Stromal cell of bone marrow (primary cell): ENCODE results near the gene TLE4.
"Not testable (repeated sequence)": the region's sequence is repeated elsewhere in the genome, so short reads cannot be mapped to it uniquely, and the experiment has no call there.

Source experiments
- DNase-seq: peaks from one replicate; pipeline ENCODE4 v3.0.0-alpha.2; 2012; ENCODE audit warnings: low read depth

The TLE4 gene

DNA sequence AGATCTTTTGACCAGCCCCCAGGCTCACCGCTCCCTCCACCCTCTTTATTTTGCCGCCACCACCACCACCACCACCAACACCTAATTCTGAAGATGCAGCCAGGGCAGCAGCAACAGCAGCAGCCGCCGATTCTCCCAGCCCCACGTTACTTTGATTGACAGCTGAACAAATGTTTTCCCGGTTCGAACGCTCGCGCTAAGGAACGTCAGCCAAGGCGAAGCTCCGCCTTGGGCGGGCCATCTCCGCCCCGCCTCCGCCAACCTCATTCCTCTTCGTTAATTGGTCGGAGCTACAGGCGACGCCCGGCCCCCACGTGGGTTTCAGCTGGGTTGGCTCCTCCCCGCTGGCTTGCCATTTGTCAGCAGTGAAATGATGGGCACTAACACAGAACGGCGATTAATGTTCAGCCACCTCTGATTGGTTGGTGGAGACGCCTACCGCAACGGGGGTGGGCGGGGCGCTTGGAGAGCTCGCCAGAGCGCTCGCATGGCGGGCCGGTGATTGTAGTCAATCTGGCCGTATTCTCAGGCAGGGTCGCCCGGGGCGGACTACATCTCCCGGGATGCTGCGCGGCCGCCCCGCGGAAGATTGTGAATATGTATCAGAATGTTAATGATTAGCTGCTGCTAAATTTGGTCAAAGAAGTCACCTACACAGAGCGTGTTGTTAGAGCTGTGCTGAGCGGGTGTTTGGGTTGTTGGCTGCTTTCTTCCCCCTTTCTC, at the start of gene TLE4:
Gene TLE4 (plus strand): TSS at position 657 of the 723 bp plus-strand sequence. CDS start 826 bp downstream, outside the sequence.
- peak; percentile 100 for DNase-seq

DNA sequence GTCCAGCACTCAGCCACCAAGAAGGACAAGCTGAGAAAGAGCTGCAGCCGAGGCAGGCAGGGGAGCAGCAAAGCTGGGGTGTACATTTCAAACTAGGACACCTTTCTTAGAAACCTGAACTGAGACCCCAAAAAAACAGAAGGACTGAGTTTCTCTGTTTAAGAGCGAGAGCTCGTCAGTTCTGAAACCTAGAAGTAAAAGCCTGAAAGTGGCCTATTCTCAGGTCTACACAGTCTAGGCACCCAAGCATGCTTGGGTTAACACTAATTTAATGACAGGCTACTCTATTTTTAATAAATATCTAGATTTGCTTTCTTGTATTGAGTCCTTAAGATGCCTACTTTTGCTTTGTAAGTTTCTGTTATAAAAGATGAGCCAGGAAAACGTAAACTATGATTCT, 49.0 kb upstream of the TLE4 start:
- no peak for DNase-seq

DNA sequence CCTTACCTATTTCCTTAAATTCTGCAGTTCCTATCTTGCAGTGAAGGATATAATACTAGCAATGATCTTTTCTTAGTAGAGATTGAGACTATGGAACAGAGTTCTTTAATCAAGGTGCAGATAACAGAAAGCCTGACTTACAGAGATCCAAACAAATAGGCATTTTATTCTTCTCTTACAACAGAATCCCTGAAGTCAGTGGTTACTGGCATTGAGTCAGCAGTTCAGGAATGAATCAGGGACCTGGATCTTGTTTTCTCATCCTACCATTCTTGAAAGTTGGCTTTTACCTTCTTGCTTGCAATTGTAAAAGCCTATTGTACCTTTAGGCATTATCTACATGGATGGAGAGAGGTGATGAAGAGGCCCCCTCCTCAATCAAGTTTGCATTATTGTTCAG, 47.5 kb upstream of the TLE4 start:
- DNase-seq = peak; percentile 6

DNA sequence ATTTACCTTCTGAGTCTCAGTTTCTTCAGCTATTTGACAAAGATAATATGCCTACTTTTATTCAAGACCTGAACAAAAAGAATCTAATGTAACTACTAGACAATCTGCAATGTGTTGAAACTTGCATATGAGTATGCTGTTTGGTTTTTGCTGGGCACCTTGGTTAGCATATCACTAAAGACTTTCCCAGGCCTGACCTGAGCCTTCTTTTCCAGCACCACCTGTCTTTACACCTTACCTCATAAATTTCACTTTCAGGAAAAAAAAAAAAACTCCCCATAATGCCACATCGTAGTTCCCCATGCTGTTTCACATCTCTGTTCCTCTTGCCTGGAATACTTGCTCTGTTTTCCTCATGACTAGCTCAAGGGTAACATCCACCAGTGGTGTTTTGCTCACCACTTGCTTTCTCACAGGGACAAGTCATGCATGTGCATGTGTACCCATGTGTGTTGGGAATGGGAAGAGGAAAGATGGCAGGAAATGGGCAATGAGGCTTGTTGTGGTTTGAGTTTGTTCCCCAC, 45.6 kb upstream of the TLE4 start:
- DNase-seq = no peak

DNA sequence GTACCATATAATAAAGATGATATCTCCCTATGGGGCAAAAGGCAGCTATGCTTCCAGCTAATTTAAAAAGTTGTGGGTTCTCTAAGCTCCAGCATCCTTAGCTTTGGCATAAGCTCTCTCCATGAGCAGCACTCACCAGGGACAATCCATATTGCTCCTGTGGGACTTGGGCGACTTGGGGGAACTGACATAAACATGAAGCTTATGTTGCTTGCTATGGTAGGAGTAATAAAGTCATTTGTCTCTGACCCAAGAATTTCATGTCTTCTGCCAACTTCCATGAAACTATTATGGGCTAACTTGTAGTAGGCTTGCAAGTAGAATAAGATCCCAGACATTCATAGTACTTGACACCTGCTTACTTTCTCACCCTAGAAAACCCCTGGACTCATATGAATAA, 36.2 kb upstream of the TLE4 start:
- DNase-seq = no peak

DNA sequence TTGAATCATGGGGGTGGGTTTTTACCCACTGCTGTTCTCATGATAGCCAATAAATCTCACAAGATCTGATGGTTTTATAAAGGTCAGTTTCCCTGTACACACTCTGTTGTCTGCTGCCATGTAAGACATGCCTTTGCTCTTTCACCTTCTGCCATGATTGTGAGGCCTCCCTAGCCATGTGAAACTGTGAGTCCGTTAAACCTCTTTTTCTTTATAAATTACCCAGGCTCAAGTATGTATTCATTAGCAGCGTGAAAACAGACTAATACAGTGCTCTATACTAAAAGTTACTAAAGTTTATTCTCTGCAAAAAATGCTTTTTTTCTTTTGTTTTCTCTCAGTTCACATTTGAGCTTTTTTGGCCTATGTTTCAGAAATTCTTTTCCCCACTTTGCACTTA, 33.9 kb upstream of the TLE4 start:
- DNase-seq = no peak

DNA sequence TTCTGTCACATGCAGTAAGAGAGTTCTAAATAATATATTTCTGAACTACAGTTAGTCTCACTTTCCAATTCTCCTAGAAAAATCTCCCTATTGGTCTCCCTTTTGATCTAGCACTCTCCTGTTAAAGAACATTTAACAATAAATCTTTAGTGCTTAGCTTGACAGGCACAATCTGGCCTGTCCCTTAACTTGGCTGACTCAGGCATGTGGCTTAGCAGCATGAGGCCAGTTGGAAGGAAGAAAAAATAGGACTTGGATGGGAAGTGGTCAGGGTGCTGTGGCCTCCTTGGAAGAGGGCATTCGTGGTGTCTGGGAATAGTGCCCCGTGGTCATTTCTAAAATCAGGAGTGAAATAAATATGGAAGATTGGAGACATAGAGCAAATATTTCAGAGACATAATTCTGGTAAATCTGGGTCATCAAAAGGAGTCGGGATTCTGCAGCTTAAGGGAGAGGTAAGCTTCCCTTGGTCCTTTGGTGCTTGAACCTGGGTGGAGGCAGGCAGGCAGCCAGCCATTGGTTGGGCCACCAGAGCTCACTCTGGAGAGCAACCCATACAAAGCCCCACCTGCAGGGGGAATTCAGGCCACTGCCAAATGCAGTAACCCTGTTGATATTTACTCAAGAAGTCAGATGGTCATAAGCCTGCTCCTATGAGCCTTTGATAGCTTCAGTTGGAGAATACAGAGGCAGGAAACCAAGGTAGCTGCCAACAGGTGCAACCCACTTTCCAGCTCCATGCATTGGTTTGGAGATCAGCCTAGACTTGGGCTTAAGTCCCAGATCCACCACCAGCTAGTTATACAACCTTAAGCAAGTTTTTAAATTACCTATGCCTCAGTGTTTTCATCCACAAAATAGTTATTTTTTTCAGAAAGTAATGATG, 28.8 kb upstream of the TLE4 start:
- DNase-seq = no peak

DNA sequence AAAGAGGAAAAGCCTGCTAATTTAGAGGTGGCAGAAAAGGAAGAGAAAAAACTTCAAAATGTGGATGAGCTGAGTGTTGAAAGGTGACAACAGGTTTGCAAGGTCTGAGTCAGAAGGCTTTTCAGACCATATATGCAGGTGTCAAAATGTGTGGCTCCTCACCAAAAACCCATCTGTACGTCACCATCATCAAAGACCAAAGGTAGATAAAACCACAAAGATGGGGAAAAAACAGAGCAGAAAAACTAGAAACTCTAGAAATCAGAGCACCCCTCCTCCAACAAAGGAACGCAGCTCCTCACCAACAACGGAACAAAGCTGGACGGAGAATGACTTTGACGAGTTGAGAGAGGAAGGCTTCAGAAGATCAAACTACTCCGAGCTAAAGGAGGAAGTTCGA, 27.4 kb upstream of the TLE4 start:
- not testable (repeated sequence) for DNase-seq

DNA sequence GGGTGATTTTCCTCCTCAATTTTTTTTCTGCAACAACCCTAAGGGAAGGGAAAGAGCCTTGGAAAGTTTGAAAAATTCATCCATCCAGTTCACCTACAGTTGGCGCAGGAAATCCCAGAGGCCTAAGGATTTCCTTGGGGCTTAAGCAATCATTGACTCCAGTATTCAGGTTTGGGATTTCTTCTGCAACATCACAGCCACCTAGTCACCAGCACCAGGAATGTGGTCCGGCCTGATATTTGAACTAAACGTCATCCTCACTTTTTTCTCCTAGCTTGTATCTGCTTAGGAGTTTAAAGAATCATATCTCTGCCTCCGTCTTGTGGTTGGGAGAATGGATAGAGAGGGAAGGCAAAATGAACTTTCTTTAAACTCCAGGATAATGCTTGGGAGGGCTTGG, 20.2 kb upstream of the TLE4 start:
- DNase-seq = no peak

DNA sequence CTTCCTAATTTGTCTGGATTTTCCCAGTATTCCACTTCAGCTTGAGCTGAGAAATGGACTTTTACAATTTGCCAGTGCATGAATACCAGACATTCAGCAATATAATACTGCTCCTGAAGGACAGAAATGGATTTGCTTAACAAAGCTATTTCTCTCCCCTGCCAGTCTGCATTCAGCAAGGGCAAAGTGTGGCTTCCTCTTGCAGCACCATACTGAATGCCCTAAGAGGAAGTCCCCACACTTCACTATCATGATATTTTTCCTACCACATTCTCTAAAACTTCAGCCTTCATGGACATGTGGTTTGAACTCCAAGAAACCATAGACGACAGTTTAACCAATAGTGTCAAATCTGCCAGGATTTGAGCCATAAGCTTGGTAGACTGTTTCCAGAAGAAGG, 19.8 kb upstream of the TLE4 start:
- no peak for DNase-seq

DNA sequence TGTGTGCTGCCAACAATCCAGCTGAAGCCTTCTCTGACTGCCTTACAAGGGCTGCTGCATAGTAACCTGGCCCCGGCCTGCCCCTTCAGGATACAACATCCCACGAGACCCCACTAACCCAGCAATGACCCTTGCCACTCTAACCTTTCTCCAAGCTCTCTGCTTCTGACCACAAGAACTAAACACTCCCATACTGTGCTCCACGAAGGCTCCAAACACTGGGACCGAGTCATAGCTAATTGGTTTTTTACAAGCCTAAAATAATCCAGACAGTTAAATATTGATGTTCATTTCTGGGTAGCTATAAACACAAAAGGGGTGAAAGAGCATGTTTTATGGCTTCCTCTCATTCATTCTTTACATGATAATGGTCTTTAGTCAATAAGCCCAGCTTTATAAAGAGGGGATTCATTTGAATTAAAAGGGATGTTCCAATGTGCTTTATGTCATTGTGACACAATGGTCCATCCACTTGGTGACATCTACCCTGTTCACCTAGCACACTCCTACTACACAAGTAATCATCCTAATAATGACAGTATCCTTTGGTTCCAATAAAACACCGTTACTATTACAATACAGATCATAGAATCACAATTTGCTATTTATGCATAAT, 16.2 kb upstream of the TLE4 start:
- DNase-seq = no peak

DNA sequence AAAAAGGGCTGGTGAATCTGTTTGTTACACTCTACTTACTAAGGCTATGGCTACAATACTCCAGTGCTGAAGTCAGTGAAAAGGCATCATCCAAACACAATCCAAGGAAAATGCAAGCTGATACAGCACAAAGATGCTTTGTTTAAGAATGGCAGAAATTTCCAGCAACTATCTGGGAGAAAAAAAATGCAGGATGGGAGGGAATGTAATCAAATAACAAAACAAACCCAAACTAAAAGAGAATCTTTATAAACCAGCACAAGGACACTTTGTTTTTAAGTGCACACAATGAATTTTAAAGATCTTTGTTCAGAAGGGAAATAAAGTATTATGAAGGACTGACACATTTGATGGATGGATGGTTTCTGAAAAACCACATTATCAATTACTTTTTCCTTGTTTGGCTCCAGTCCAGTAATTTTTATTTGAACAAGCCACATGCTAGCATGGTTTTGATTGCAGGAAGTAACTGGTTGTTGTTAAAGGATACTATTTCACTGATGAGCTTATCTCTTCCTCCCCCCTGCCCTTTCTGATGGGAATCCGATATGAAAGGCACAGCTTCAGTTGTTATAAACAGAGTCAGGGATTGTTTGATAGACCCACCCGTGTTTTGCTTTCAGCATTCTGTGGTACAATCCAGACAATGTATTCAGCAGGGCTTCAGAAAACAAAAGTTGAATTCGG, 12.1 kb upstream of the TLE4 start:
- DNase-seq = no peak

DNA sequence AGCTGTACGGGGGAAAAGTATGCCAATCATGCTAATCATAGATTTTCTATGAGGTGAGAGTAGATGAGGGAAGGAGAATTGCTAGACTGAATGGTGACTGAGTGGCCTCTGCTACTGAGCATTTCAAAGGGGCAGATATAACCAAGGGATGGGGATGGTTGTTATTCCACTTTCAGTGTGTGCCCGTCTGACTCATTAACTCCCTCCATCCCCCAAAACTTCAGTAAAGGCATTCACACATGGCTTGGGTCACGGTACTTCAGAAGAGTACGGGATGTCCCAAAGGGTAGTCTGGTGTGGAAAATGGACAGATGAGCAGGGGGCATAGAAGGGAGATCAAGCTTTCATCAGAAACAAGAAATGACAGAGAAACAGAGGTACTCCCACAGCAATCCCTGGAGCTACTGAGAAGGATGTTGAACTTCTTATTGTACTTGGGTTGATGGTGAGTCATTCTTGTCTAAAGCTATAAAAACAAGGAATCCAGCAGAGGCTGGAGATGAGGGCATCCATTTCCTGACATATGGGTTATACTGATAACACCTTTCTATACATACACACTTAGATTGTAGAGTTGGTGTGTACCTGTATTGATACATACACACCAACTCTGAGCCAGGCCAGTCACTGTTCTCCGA, 8.9 kb upstream of the TLE4 start:
- DNase-seq = no peak

DNA sequence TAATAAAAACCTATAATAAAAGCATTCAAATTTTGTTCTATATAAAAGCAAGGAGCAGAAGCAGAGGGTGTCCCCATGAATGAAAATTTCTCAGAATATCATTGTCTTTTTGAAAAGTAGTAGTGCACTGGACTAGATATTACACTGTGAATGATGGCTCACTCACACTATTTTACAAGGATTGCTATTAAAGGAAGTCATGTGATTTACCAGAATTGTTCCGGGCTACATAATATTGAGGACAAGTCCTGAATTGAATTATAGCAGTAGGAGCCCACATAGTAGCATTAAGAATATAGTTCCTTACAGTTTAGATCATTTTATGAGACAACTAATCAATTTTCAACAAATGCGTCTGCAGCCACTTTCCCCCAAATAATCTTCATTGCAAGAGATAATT, 7.7 kb upstream of the TLE4 start:
- DNase-seq = no peak

DNA sequence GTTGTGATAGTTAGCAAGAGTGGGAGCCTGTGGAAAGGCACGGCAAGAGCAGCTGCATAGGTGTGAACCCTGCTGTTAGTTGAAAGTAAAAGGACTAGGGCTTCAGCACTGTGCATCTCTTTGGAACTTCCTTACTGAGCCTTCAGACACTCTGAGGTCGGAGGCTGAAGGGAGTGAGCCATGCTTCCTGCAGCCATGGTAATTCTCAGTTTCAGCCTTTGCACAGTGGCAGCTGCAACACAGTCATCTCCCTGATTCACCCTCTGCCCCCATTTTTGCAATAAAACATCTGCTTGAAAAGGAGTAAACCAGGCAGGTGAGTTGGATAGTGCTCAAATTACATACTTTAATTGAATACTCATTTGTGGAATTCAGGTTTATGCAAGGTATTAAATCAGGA, 6.5 kb upstream of the TLE4 start:
- no peak for DNase-seq

DNA sequence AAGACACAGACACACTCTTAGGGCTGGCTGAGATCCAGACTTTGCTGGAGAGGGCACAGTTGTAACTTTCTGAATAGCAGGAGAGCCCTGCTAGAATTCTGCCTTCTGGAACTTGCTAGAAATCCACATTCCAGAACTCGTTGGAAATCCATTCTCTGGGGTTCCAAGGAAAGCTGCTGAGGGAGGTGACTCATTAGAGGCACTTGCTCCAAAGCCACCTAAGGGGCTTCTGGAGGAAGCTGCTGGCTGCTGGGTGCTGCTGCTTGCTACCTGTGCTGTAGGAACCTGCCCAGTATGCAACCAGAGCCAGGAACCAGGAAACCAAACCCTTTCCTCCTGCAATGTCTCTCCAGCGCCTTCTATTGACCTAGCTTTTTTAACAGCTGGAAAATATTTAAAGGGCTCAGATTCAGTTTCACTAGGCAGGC, 4.1 kb upstream of the TLE4 start:
- no peak for DNase-seq

DNA sequence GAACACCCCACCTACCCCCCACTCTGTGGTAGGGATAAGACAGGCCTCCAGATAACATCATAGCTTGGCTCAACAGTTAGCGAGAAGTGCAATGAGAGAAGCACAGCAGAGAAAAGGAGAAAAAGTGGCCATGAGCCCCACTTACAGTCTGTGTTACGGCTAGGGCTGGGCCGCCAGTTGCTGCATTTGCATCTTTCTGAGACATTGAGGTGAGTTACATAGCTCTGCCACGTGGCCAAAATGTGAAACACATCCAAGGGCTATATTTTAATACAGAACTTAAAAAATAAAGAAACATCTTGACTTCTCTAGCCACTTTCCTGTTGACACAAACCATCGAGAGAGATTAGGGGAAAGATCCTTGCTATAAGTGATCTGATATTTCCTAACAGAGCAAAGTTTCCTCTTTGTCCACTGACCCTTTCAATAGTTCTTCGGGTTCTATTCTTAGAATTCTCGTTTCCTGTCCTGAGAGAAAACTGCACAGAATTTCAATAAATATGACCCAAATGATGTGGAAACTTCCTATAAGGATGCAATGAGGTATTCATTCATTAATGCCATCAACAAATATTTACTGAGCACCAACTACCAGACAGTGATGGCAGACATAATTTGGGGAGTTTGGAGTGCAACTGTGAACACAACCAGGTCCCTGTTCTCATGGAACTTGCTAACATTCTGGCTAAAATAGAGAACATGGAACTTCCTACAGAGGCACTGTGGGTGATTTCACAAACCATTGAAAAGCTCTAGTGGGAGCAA, 3.2 kb upstream of the TLE4 start:
- no peak for DNase-seq

DNA sequence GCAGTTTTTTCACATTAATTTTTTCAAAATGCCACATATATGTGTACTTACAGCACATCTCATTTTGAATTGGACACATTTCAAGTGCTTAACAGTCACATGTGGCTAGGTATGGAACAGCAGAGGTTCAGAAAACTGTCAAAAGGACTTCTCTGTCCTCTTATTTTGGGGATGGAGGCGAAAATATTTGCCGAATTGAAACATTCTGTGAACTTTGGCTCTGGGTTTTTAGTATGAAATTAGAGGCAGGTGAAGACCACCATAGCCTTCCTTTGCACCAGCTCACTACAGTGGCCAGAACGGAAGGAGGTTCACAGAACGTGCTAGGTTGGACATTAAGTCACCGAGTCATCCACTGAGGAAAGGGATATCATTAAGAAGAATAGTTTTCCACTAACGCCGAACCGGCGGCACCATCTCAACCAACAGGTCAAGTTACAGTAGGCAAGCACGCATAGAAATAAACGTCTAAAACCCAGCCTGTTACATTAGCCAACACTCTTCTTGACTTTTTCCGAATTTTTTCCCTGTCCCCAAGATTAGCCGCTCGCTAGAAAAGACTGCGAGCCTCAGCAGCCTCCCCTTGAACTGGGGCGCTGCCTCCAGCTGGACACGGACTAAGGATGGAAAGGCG, 1.8 kb upstream of the TLE4 start:
- DNase-seq = no peak

DNA sequence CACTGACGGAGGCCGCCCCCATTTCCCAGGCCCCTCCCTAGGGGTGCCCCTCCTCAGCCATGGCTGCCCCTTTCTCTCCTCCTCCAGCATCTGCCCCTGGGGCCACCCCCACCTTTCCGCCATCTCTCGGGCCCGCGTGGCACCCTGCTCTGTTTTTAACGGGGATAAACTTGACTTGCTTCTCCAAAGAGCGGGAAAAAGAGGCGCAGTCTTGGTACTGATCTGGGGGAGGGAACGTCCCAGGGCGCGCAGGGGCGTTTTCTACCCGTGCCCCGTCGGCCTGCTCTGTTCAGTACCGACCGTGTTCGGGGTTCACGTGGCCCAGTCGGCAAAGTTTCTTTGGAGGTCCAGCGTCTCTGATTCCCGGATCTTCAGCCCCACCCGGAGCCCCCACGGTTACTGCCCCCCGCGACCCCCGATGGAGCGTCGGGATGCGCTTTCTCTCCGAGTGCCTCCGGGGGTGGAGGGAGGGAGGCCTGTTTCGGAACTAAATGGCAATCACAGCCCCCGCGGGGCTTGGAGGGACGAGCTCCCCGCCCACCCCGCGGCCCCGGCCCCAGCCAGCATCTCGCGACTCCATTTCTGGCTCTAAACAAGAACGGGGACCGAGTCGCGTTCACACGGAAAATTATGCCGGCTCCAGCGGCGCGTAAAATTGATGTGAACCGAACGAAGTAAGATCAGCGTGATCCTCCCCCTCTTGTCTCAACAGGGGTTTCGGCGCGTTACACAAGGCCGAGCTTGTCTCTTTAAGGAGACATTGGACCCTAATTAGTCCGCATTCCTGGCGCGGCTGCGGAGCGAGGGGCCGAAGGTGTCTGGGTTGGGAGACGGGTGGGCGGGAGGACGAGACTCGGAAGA, 1.1 kb upstream of the TLE4 start:
- no peak for DNase-seq
